HepG2 (cell line): ENCODE data around the gene CELF4. TPM values are rescaled to one million over a fixed set of nuclear protein-coding genes. Genes with fewer than 3 reads are reported as not detected.

Experiments
- ATF7 ChIP-seq, 2 experiments: fragments of 450-650 bp in 1 of 2; sonication (generic) in 1 of 2; formaldehyde crosslinking in 1 of 2; IDR thresholded peaks; 2 replicates each; pipeline versions ENCODE4 v1.4.0 to v1.6.1; 2016 to 2020; ENCODE audit warnings: antibody characterized with exemption in 1 of 2, mild to moderate bottlenecking in 1 of 2, missing genetic modification reagents in 1 of 2
- FIP1L1 ChIP-seq: fragments of 200-400 bp; formaldehyde crosslinking; IDR thresholded peaks from 2 replicates; pipeline ENCODE4 v1.6.1; 2018; ENCODE audit warnings: low read depth, mild to moderate bottlenecking, low read length, moderate library complexity, borderline replicate concordance; ENCODE audit not compliant: insufficient read depth
- HMGXB3 ChIP-seq: sonication (generic); formaldehyde crosslinking; IDR thresholded peaks from 2 replicates; pipeline ENCODE4 v1.4.0; 2020; ENCODE audit warnings: missing genetic modification reagents, borderline replicate concordance
- MED1 ChIP-seq: sonication (generic); formaldehyde crosslinking; IDR thresholded peaks from 2 replicates; pipeline ENCODE4 v1.4.0; 2020; ENCODE audit warnings: missing genetic modification reagents
- POGZ ChIP-seq: sonication (generic); formaldehyde crosslinking; IDR thresholded peaks from 2 replicates; pipeline ENCODE4 v1.4.0; 2020; ENCODE audit warnings: mild to moderate bottlenecking, missing genetic modification reagents
- SRSF4 ChIP-seq: fragments of 200-400 bp; formaldehyde crosslinking; IDR thresholded peaks from one replicate; pipeline ENCODE4 v1.6.1; 2018; ENCODE audit warnings: mild to moderate bottlenecking, low read depth, low read length, moderate library complexity; ENCODE audit not compliant: poor library complexity, severe bottlenecking
- ZNF468 ChIP-seq: sonication (generic); formaldehyde crosslinking; IDR thresholded peaks from 2 replicates; pipeline ENCODE4 v1.8.0; 2022; ENCODE audit warnings: mild to moderate bottlenecking, moderate library complexity, missing genetic modification reagents
- ZNF670 ChIP-seq: sonication (generic); formaldehyde crosslinking; IDR thresholded peaks from 2 replicates; pipeline ENCODE4 v1.8.0; 2022; ENCODE audit warnings: mild to moderate bottlenecking, missing genetic modification reagents, borderline replicate concordance
- ZNF788 ChIP-seq: sonication (generic); formaldehyde crosslinking; IDR thresholded peaks from 2 replicates; pipeline ENCODE4 v1.5.0; 2020; ENCODE audit warnings: mild to moderate bottlenecking, missing genetic modification reagents, borderline replicate concordance
- ZSCAN12 ChIP-seq: sonication (generic); formaldehyde crosslinking; IDR thresholded peaks from 2 replicates; pipeline ENCODE4 v1.9.0; 2021; ENCODE audit warnings: mild to moderate bottlenecking, missing genetic modification reagents
- ZSCAN9 ChIP-seq: IDR thresholded peaks from 2 replicates; pipeline ENCODE4 v1.6.1; 2016; ENCODE audit warnings: borderline replicate concordance
- polyA plus RNA-seq, 8 experiments: library from polyadenylated mRNA; depleted of rRNA in 3 of 8; stranded (reverse) in 7 of 8; unstranded in 1 of 8; fragments of >200 nt; fragmentation: Illumina TruSeq in 4 of 8; extraction: Trizol in 4 of 8; gene quantifications; 2 replicates each; pipeline versions ENCODE4 v1.2.1 to v1.2.3, GENCODE V29; 2011 to 2016; ENCODE audit warnings: low read depth in 4 of 8, missing spikeins in 1 of 8, mixed read lengths in 1 of 8; ENCODE audit not compliant: insufficient read depth in 1 of 8
- total RNA-seq, 5 experiments: library from RNA; depleted of rRNA; stranded (reverse); fragments of >200 nt; fragmentation: Illumina TruSeq; extraction: Trizol; gene quantifications; 2 replicates each; pipeline ENCODE4 v1.2.3, GENCODE V29; 2016; ENCODE audit warnings: low read depth in 1 of 5
- TF ChIP-seq, protein P1 (sequence below), 2 experiments: sonication (generic) in 1 of 2; formaldehyde crosslinking in 1 of 2; IDR thresholded peaks; 2 replicates each; pipeline versions ENCODE4 v1.6.1 to v1.9.0; 2014 to 2022; ENCODE audit warnings: antibody characterized with exemption in 1 of 2, borderline replicate concordance in 1 of 2, inconsistent platforms in 1 of 2, low read depth in 1 of 2, missing genetic modification reagents in 1 of 2
- TF ChIP-seq, protein P2 (sequence below): sonication (generic); formaldehyde crosslinking; IDR thresholded peaks from 2 replicates; pipeline ENCODE4 v1.8.1; 2023; ENCODE audit warnings: missing genetic modification reagents, inconsistent platforms, borderline replicate concordance
- TF ChIP-seq, protein P3 (sequence below): IDR thresholded peaks from 2 replicates; pipeline ENCODE4 v1.6.1; 2016; ENCODE audit warnings: low read depth

Gene CELF4
- total and polyA plus RNA-seq, 2 of the 13 experiments (the other 11 are each of a cell fraction or from before 2014, with no cell fraction given), result not detected

DNA sequence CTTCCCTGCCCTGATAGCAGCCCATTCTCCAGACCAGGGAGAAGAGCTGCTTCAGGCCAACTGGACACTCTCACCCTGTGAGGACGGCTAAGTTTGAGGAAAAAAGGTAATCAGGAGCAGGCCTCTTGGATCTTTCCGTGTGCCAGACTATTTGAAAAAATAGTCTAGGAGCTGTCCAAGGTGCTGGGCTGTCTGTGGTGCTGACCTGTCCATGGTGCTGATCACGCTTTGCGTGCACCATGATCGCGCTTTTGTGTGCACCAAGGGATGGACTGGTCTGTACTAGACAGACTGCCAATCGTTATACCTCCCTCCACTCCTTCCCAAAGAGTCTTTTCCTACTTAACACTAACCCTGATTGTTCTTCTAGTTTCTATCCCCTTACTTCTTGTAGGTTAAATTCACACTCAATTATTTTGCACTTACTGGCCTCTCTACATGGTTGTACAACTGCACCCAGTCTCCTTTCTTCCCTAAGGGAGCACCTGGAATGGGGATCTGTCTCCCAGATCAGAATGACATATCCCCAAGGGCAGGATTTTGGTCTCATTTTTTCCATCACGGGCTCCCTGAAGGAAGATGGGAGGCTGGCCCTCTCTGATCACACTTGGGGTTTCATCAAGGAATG lies 295.4 kb downstream of the CELF4 start (continued):
- TF ChIP-seq, protein P1, sequence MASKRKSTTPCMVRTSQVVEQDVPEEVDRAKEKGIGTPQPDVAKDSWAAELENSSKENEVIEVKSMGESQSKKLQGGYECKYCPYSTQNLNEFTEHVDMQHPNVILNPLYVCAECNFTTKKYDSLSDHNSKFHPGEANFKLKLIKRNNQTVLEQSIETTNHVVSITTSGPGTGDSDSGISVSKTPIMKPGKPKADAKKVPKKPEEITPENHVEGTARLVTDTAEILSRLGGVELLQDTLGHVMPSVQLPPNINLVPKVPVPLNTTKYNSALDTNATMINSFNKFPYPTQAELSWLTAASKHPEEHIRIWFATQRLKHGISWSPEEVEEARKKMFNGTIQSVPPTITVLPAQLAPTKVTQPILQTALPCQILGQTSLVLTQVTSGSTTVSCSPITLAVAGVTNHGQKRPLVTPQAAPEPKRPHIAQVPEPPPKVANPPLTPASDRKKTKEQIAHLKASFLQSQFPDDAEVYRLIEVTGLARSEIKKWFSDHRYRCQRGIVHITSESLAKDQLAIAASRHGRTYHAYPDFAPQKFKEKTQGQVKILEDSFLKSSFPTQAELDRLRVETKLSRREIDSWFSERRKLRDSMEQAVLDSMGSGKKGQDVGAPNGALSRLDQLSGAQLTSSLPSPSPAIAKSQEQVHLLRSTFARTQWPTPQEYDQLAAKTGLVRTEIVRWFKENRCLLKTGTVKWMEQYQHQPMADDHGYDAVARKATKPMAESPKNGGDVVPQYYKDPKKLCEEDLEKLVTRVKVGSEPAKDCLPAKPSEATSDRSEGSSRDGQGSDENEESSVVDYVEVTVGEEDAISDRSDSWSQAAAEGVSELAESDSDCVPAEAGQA (IDR thresholded peaks at IDR 0.05; ENCODE audit: low read depth), result no peak
- TF ChIP-seq, protein P1 (CRISPR knock-in tag; IDR thresholded peaks at IDR 0.05; ENCODE audit: borderline replicate concordance), result peak; percentile 100
- TF ChIP-seq ATF7 (IDR thresholded peaks at IDR 0.05) (no peak), ATF7 (CRISPR knock-in tag; IDR thresholded peaks at IDR 0.05) (peak; percentile 73; the same call in 1 of the 2 replicates), ZNF788 (CRISPR knock-in tag) (peak; percentile 98), POGZ (CRISPR knock-in tag) (no peak), ZSCAN9 (CRISPR knock-in tag) (peak; percentile 100), ZNF670 (CRISPR knock-in tag) (peak; percentile 96; the same call in 1 of the 2 replicates), MED1 (peak; percentile 95), FIP1L1 (no peak), ZSCAN12 (peak; percentile 100), HMGXB3 (CRISPR knock-in tag) (peak; percentile 99), ZNF468 (CRISPR knock-in tag) (peak; percentile 99), SRSF4 (no peak)
- TF ChIP-seq, protein P2, sequence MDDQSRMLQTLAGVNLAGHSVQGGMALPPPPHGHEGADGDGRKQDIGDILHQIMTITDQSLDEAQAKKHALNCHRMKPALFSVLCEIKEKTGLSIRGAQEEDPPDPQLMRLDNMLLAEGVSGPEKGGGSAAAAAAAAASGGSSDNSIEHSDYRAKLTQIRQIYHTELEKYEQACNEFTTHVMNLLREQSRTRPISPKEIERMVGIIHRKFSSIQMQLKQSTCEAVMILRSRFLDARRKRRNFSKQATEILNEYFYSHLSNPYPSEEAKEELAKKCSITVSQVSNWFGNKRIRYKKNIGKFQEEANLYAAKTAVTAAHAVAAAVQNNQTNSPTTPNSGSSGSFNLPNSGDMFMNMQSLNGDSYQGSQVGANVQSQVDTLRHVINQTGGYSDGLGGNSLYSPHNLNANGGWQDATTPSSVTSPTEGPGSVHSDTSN (CRISPR knock-in tag), result peak; percentile 100
- TF ChIP-seq, protein P3, sequence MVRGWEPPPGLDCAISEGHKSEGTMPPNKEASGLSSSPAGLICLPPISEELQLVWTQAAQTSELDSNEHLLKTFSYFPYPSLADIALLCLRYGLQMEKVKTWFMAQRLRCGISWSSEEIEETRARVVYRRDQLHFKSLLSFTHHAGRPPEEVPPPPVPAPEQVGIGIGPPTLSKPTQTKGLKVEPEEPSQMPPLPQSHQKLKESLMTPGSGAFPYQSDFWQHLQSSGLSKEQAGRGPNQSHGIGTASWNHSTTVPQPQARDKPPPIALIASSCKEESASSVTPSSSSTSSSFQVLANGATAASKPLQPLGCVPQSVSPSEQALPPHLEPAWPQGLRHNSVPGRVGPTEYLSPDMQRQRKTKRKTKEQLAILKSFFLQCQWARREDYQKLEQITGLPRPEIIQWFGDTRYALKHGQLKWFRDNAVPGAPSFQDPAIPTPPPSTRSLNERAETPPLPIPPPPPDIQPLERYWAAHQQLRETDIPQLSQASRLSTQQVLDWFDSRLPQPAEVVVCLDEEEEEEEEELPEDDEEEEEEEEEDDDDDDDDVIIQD (CRISPR knock-in tag), result peak; percentile 99
